HEK293 (cell line): ENCODE results near the gene UBE2G1.

ENCODE experiments used
- CTCF ChIA-PET: fragments of 350-600 bp; formaldehyde crosslinking; extraction: SDS; loops from one replicate; lab custom pipeline; 2021; ENCODE audit warnings: antibody characterized with exemption; lab: Yijun Ruan, JAX
- POLR2A ChIA-PET: fragments of 300-600 bp; formaldehyde crosslinking; extraction: SDS; loops from one replicate; lab custom pipeline; 2020; ENCODE audit warnings: antibody characterized with exemption, inconsistent platforms; lab: Yijun Ruan, JAX
- H3K27ac ChIP-seq: fragments of 200-500 bp; sonication (Bioruptor generic); 2 replicates; pipeline ENCODE4 v1.5.1; 2014; ENCODE audit warnings: low read depth, low read length, control low read depth, inconsistent platforms; ENCODE audit errors: extremely low read depth
- H3K36me3 ChIP-seq, 2 experiments: fragments of 200-500 bp in 1 of 2; sonication (Bioruptor generic) in 1 of 2; 1 replicate in 1 of 2; 2 replicates in 1 of 2; pipeline ENCODE4 v1.5.1; 2014 to 2017; ENCODE audit warnings: inconsistent platforms in 2 of 2, low read length in 2 of 2; ENCODE audit not compliant: control insufficient read depth in 2 of 2, insufficient read depth in 1 of 2
- H3K4me1 ChIP-seq: fragments of 200-500 bp; sonication (Bioruptor generic); 2 replicates; pipeline ENCODE4 v1.5.1; 2014; ENCODE audit warnings: mild to moderate bottlenecking, low read length, inconsistent platforms; ENCODE audit not compliant: control insufficient read depth, insufficient read depth
- H3K4me3 ChIP-seq: 2 replicates; pipeline ENCODE4 v1.5.1; 2011; ENCODE audit warnings: low read depth, mild to moderate bottlenecking, control low read depth, low read length, moderate library complexity
- H3K9me3 ChIP-seq: fragments of 200-500 bp; sonication (Bioruptor generic); 2 replicates; pipeline ENCODE4 v1.5.1; 2014; ENCODE audit warnings: low read depth, low read length, inconsistent platforms; ENCODE audit not compliant: control insufficient read depth, insufficient read depth
- HOXA7 ChIP-seq: sonication (generic); formaldehyde crosslinking; IDR thresholded peaks from 2 replicates; pipeline ENCODE4 v1.8.1; 2022; ENCODE audit warnings: missing genetic modification reagents, borderline replicate concordance
- KLF8 ChIP-seq: fragments of 450-650 bp; formaldehyde crosslinking; IDR thresholded peaks from 2 replicates; pipeline ENCODE4 v1.5.1; 2016; ENCODE audit warnings: missing biosample characterization, missing genetic modification characterization
- MYNN ChIP-seq: fragments of 450-650 bp; formaldehyde crosslinking; IDR thresholded peaks from 2 replicates; pipeline ENCODE4 v1.5.1; 2016; ENCODE audit warnings: missing biosample characterization, missing genetic modification characterization, borderline replicate concordance
- MZF1 ChIP-seq: fragments of 450-650 bp; formaldehyde crosslinking; IDR thresholded peaks from 2 replicates; pipeline ENCODE4 v1.5.1; 2017; ENCODE audit warnings: missing biosample characterization, missing genetic modification characterization, borderline replicate concordance
- RBAK ChIP-seq: fragments of 450-650 bp; formaldehyde crosslinking; IDR thresholded peaks from 2 replicates; pipeline ENCODE4 v1.5.1; 2016; ENCODE audit warnings: missing biosample characterization, missing genetic modification characterization
- REST ChIP-seq: fragments of 450-650 bp; formaldehyde crosslinking; IDR thresholded peaks from 2 replicates; pipeline ENCODE4 v1.5.1; 2016; ENCODE audit warnings: missing biosample characterization, missing genetic modification characterization
- SETDB1 ChIP-seq: IDR thresholded peaks from one replicate; pipeline ENCODE4 v1.6.1; 2017; ENCODE audit warnings: mild to moderate bottlenecking, low read length, moderate library complexity, mixed read lengths; ENCODE audit not compliant: insufficient read length
- ZBTB48 ChIP-seq: fragments of 450-650 bp; formaldehyde crosslinking; IDR thresholded peaks from 2 replicates; pipeline ENCODE4 v1.5.1; 2016; ENCODE audit warnings: missing biosample characterization, missing genetic modification characterization
- ZFHX2 ChIP-seq: fragments of 450-650 bp; formaldehyde crosslinking; conservative IDR thresholded peaks from 2 replicates; pipeline ENCODE4 v1.5.1; 2016; ENCODE audit warnings: missing biosample characterization, missing genetic modification characterization
- ZFP69B ChIP-seq: fragments of 450-650 bp; formaldehyde crosslinking; IDR thresholded peaks from 2 replicates; pipeline ENCODE4 v1.5.1; 2016; ENCODE audit warnings: missing biosample characterization, missing genetic modification characterization
- ZNF184 ChIP-seq: fragments of 450-650 bp; IDR thresholded peaks from 2 replicates; pipeline ENCODE4 v1.5.1; 2018; ENCODE audit warnings: missing biosample characterization, mild to moderate bottlenecking, missing genetic modification characterization
- ZNF2 ChIP-seq: fragments of 450-650 bp; formaldehyde crosslinking; IDR thresholded peaks from 2 replicates; pipeline ENCODE4 v1.5.1; 2016; ENCODE audit warnings: missing biosample characterization, missing genetic modification characterization
- ZNF223 ChIP-seq: fragments of 450-650 bp; formaldehyde crosslinking; IDR thresholded peaks from 2 replicates; pipeline ENCODE4 v1.5.1; 2016; ENCODE audit warnings: missing biosample characterization, missing genetic modification characterization
- ZNF266 ChIP-seq: fragments of 450-650 bp; formaldehyde crosslinking; IDR thresholded peaks from 2 replicates; pipeline ENCODE4 v1.5.1; 2016; ENCODE audit warnings: missing biosample characterization, missing genetic modification characterization, low read depth
- ZNF335 ChIP-seq: fragments of 450-650 bp; formaldehyde crosslinking; conservative IDR thresholded peaks from 2 replicates; pipeline ENCODE4 v1.5.1; 2016; ENCODE audit warnings: missing biosample characterization, missing genetic modification characterization
- ZNF366 ChIP-seq: fragments of 450-650 bp; formaldehyde crosslinking; conservative IDR thresholded peaks from 2 replicates; pipeline ENCODE4 v1.5.1; 2016; ENCODE audit warnings: missing biosample characterization, missing genetic modification characterization
- ZNF423 ChIP-seq: fragments of 450-650 bp; formaldehyde crosslinking; IDR thresholded peaks from 2 replicates; pipeline ENCODE4 v1.5.1; 2016; ENCODE audit warnings: missing biosample characterization, missing genetic modification characterization
- ZNF433 ChIP-seq: fragments of 450-650 bp; formaldehyde crosslinking; IDR thresholded peaks from 2 replicates; pipeline ENCODE4 v1.5.1; 2016; ENCODE audit warnings: missing biosample characterization, missing genetic modification characterization, low read depth
- ZNF513 ChIP-seq: fragments of 450-650 bp; IDR thresholded peaks from 2 replicates; pipeline ENCODE4 v1.5.1; 2018; ENCODE audit warnings: missing biosample characterization, missing genetic modification characterization
- ZNF548 ChIP-seq: fragments of 450-650 bp; formaldehyde crosslinking; IDR thresholded peaks from 2 replicates; pipeline ENCODE4 v1.5.1; 2016; ENCODE audit warnings: missing biosample characterization, missing genetic modification characterization
- ZNF596 ChIP-seq: fragments of 450-650 bp; IDR thresholded peaks from 2 replicates; pipeline ENCODE4 v1.5.0; 2018; ENCODE audit warnings: missing biosample characterization, mild to moderate bottlenecking, missing genetic modification characterization, moderate library complexity
- ZNF624 ChIP-seq: fragments of 450-650 bp; formaldehyde crosslinking; IDR thresholded peaks from 2 replicates; pipeline ENCODE4 v1.5.1; 2017; ENCODE audit warnings: missing biosample characterization, missing genetic modification characterization
- ZNF707 ChIP-seq: fragments of 450-650 bp; formaldehyde crosslinking; IDR thresholded peaks from 2 replicates; pipeline ENCODE4 v1.5.1; 2016; ENCODE audit warnings: missing biosample characterization, missing genetic modification characterization
- ZNF768 ChIP-seq: fragments of 450-650 bp; formaldehyde crosslinking; IDR thresholded peaks from 2 replicates; pipeline ENCODE4 v1.5.1; 2018; ENCODE audit warnings: missing biosample characterization, mild to moderate bottlenecking, missing genetic modification characterization
- ZXDB ChIP-seq: fragments of 450-650 bp; formaldehyde crosslinking; IDR thresholded peaks from 2 replicates; pipeline ENCODE4 v1.5.1; 2016; ENCODE audit warnings: missing biosample characterization, missing genetic modification characterization
- TF ChIP-seq, protein P1 (sequence below): fragments of 450-650 bp; formaldehyde crosslinking; IDR thresholded peaks from 2 replicates; pipeline ENCODE4 v1.5.1; 2016; ENCODE audit warnings: missing biosample characterization, missing genetic modification characterization
- TF ChIP-seq, protein P2 (sequence below): fragments of 450-650 bp; formaldehyde crosslinking; IDR thresholded peaks from 2 replicates; pipeline ENCODE4 v1.5.1; 2016; ENCODE audit warnings: missing biosample characterization, missing genetic modification characterization
- TF ChIP-seq, protein P3 (sequence below): fragments of 450-650 bp; formaldehyde crosslinking; IDR thresholded peaks from 2 replicates; pipeline ENCODE4 v1.5.1; 2017; ENCODE audit warnings: missing biosample characterization, missing genetic modification characterization

UBE2G1 gene

DNA sequence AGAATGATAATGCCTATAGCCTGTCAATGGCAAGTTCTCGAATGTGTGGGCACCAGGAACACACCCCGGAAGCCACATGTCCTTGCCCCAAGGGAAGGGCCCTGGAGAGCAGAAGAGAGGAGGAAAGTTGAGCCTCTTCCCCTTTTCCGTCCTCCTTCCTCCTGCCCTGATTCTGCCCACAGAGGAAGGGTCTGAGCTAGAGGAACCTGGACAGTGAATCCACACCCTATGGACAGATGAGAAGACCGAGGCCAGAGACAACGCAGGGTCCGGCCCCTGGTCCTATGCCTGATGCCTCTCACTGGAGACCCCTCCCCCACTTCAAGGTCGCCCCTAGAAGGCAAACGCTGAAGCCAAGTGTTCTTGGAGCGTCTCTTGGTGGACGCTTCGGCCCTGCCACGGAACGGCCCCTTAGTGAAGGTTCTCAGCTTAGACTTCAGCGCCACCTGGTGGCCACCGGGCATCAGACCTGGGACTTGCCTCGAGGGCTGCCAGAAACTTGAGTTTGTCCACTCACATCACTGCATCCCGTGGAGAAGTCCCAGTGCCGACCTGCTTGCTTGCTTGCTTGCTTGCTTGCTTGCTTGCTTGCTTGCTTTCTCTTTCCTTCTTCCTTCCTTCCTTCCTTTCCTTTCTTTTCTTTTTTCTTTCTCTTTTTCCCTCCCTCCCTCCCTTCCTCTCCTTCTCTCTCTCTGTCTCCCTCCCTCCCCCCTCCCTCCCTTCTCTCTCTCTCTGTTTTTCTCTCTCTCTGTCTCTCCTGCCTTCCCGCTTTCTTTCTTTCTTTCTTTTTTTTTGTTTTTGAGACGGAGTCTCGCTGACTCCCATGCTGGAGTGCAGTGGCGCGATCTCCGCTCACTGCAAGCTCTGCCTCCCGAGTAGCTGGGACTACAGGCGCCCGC lies 46.7 kb upstream of the UBE2G1 start:
- H3K27ac ChIP-seq: no peak overlapping the region
- POLR2A ChIA-PET: interaction anchor here (0.5 to 1.0 kb wide), 3 partner anchors 198 to 257 kb away, joined by 3 read pairs; no protein-coding TSS in a partner anchor
- H3K4me1 ChIP-seq: no peaks in the 10 kb centered on the region
- H3K4me3 ChIP-seq: no peak overlapping the region
- H3K36me3 ChIP-seq: no peaks in the 10 kb centered on the region
- H3K9me3 ChIP-seq: no peaks in the 10 kb centered on the region
- CTCF ChIA-PET: interaction anchor here (0.5 to 5.3 kb wide), 20 partner anchors 11 to 672 kb away, joined by 3 to 63 read pairs (median 4); partner anchors contain the start of gene ANKFY1
- TF ChIP-seq, protein P1, sequence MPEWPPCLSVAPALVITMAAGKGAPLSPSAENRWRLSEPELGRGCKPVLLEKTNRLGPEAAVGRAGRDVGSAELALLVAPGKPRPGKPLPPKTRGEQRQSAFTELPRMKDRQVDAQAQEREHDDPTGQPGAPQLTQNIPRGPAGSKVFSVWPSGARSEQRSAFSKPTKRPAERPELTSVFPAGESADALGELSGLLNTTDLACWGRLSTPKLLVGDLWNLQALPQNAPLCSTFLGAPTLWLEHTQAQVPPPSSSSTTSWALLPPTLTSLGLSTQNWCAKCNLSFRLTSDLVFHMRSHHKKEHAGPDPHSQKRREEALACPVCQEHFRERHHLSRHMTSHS (tag by site-specific recombination): no peak
- peak; percentile 69; the same call in 1 of the 2 replicates for TF ChIP-seq HOXA7 (CRISPR knock-in tag)
- no peak for TF ChIP-seq ZNF513 (tag by site-specific recombination)
- TF ChIP-seq, protein P2, sequence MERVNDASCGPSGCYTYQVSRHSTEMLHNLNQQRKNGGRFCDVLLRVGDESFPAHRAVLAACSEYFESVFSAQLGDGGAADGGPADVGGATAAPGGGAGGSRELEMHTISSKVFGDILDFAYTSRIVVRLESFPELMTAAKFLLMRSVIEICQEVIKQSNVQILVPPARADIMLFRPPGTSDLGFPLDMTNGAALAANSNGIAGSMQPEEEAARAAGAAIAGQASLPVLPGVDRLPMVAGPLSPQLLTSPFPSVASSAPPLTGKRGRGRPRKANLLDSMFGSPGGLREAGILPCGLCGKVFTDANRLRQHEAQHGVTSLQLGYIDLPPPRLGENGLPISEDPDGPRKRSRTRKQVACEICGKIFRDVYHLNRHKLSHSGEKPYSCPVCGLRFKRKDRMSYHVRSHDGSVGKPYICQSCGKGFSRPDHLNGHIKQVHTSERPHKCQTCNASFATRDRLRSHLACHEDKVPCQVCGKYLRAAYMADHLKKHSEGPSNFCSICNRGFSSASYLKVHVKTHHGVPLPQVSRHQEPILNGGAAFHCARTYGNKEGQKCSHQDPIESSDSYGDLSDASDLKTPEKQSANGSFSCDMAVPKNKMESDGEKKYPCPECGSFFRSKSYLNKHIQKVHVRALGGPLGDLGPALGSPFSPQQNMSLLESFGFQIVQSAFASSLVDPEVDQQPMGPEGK (tag by site-specific recombination): no peak
- TF ChIP-seq ZNF423 (tag by site-specific recombination): no peak
- no peak for TF ChIP-seq REST
- TF ChIP-seq ZFHX2 (tag by site-specific recombination): no peak
- TF ChIP-seq ZFP69B (tag by site-specific recombination): no peak
- peak; percentile 62 for TF ChIP-seq ZNF366 (tag by site-specific recombination)
- TF ChIP-seq SETDB1: no peak
- TF ChIP-seq RBAK: no peak
- TF ChIP-seq, protein P3, sequence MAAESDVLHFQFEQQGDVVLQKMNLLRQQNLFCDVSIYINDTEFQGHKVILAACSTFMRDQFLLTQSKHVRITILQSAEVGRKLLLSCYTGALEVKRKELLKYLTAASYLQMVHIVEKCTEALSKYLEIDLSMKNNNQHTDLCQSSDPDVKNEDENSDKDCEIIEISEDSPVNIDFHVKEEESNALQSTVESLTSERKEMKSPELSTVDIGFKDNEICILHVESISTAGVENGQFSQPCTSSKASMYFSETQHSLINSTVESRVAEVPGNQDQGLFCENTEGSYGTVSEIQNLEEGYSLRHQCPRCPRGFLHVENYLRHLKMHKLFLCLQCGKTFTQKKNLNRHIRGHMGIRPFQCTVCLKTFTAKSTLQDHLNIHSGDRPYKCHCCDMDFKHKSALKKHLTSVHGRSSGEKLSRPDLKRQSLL (tag by site-specific recombination): no peak
- TF ChIP-seq MYNN (tag by site-specific recombination): no peak
- no peak for TF ChIP-seq ZNF548 (tag by site-specific recombination)
- TF ChIP-seq ZNF707 (tag by site-specific recombination): no peak
- 0 out of 2 replicates have a peak, but pooled peaks have one; percentile 30 for TF ChIP-seq KLF8 (tag by site-specific recombination)
- TF ChIP-seq ZNF768 (tag by site-specific recombination): no peak
- TF ChIP-seq ZNF223: no peak
- TF ChIP-seq ZNF2 (tag by site-specific recombination): peak; percentile 57; the same call in 1 of the 2 replicates
- no peak for TF ChIP-seq ZNF624
- TF ChIP-seq ZNF596: no peak
- TF ChIP-seq ZNF335 (tag by site-specific recombination): peak; percentile 38; the same call in 1 of the 2 replicates
- TF ChIP-seq ZNF184 (tag by site-specific recombination): no peak
- no peak for TF ChIP-seq ZNF266 (tag by site-specific recombination)
- TF ChIP-seq MZF1 (tag by site-specific recombination): no peak
- TF ChIP-seq ZNF433 (tag by site-specific recombination): no peak
- TF ChIP-seq ZXDB (tag by site-specific recombination): no peak
- peak; percentile 92 for TF ChIP-seq ZBTB48 (tag by site-specific recombination)
